Measurements from ENCODE around the gene ZNF785.
"Not testable (repeated sequence)": the region's sequence is repeated elsewhere in the genome, so short reads cannot be mapped to it uniquely, and the experiment has no call there.

The ZNF785 gene

GRCh38 chr16:30585400-30586191 is at the start of gene ZNF785:
ZNF785 (minus strand) TSS chr16:30585697; CDS start chr16:30585611, 86 bp downstream.
- DNase-seq (ENCODE audit: low spot score): peak; percentile 99

- DNase-seq (ENCODE audit: low spot score): no peak
Observed at GRCh38 chr16:30633526-30633925, 48.0 kb upstream of the ZNF785 start.

- not testable (repeated sequence) for DNase-seq (ENCODE audit: low spot score)
Observed at GRCh38 chr16:30632454-30632853, 47.0 kb upstream of the ZNF785 start.

- peak; percentile 85 for DNase-seq (ENCODE audit: low spot score)
Observed at GRCh38 chr16:30628628-30629540, 43.4 kb upstream of the ZNF785 start.

- DNase-seq (ENCODE audit: low spot score): no peak
Observed at GRCh38 chr16:30626236-30626635, 40.7 kb upstream of the ZNF785 start.

GRCh38 chr16:30623536-30624283 is 38.2 kb upstream of the ZNF785 start:
- no peak for DNase-seq (ENCODE audit: low spot score)

- DNase-seq (ENCODE audit: low spot score): no peak
Observed at GRCh38 chr16:30622455-30623032, 37.0 kb upstream of the ZNF785 start.

GRCh38 chr16:30621765-30622164 is 36.3 kb upstream of the ZNF785 start:
- DNase-seq (ENCODE audit: low spot score): no peak

DNA sequence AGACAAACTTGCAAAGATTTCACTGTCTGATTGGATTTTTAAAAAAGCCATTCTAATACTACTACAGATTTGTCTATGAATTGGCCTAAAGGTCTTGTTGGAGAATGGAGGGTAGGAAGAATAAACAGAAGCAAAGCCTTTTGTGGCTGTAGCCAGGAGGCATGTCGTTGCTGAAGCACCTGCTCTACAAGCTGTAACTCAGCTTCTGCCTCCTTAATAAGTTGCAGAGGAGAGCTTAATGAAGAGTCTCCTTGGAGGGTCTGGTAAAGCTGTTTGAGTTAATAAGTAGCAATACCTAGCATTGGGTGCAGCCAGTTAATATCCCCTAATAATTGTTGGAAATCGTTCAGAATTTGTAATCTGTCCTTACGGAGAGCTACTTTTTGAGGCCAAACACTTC is 34.7 kb upstream of the ZNF785 start:
- no peak for DNase-seq (ENCODE audit: low spot score)

- DNase-seq (ENCODE audit: low spot score): no peak
Observed at GRCh38 chr16:30619638-30620037, 34.1 kb upstream of the ZNF785 start.

GRCh38 chr16:30619202-30619601 is 33.7 kb upstream of the ZNF785 start:
- no peak for DNase-seq (ENCODE audit: low spot score)

GRCh38 chr16:30615358-30616091 is 30.0 kb upstream of the ZNF785 start:
- peak; percentile 30 for DNase-seq (ENCODE audit: low spot score)

- DNase-seq (ENCODE audit: low spot score): peak; percentile 99
Observed at GRCh38 chr16:30609926-30610839, 24.7 kb upstream of the ZNF785 start, which contains the start of gene ZNF689. ZNF689 (minus strand) TSS chr16:30610389; CDS start chr16:30610041, 348 bp downstream.

DNA sequence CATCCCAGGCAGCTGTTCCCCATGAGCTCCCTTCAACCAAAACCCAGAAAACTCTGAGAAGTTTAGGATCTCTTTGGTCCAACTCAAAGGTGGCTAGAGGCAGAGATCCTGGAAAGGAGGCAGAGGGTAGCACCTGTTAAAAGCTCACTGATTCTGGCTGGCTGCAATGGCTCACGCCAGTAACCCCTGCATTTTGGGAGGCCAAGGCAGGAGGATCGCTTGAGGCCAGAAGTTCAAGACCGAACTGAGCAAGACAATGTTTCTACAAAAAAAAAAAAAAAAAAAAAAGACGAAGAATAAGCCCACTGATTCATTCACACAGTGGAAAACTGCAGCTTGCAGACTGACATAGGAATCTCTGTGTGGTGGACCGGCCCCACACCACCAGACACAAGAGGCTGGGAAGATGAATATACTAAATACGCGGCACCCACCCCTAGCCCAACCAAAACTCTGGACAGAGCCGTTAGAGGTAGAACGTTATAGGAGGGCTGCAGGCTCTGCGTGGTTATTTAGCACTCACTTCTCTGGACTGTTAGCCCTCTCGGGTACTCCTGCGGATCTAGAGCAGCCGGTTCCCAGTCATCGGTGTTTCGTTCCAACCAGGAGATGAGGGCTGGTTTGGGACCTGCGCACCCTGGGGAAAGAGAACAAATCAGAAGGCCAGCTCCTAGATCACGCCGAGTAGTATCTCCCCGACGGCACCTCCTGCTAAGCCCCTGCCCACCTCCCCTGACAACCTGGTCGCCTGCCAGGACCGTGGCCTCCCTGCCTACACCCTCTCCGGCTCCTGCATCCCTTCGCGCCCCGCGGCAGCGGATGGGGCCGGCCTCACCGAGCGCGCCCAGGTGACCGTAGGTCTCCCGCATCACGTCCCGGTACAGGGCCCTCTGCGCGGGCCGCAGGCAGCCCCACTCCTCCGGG is 23.8 kb upstream of the ZNF785 start:
- DNase-seq (ENCODE audit: low spot score): peak; percentile 43

GRCh38 chr16:30606004-30606403 is 20.5 kb upstream of the ZNF785 start:
- no peak for DNase-seq (ENCODE audit: low spot score)

- DNase-seq (ENCODE audit: low spot score): no peak
Observed at GRCh38 chr16:30605158-30605557, 19.7 kb upstream of the ZNF785 start.

GRCh38 chr16:30604316-30604947 is 18.9 kb upstream of the ZNF785 start:
- DNase-seq (ENCODE audit: low spot score): no peak

DNA sequence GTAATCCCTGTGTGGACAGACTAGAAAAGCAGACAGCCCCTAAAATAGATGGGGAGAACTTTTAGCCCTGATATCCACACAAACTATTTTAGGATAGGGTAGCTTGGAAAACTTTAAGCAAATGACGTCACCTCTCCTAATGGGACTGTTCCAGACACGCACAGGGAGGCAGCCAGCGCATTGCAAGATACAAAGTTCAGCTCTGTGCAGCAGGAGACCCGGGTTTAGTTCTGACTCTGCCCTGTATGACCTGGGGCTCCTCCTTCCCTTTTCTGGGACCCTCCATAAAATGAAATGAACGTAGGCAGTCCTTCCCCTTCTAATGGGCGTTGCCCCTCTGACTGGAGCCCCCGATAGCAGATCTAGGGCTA is 18.4 kb upstream of the ZNF785 start:
- DNase-seq (ENCODE audit: low spot score): no peak
